NCI-H446 (cell line): ENCODE results near the gene PEX11A.
"Not testable (repeated sequence)": the region's sequence is repeated elsewhere in the genome, so short reads cannot be mapped to it uniquely, and the experiment has no call there.

Source experiments
- DNase-seq, 2 experiments: peaks; one replicate each; lab custom pipeline; 2025; lab: John Stamatoyannopoulos, UW

Gene PEX11A

GRCh38 chr15:89690276-89691218 is at the start of gene PEX11A, which contains the start of gene WDR93:
TSS of gene PEX11A (minus strand) at chr15:89690754. CDS start at chr15:89690632, 122 bp downstream.
TSS of gene WDR93 (plus strand) at chr15:89690811. CDS start at chr15:89701747, 10,936 bp downstream.
- peak in 1 of 2 experiments; percentile 57 for DNase-seq

GRCh38 chr15:89740137-89740536 is 49.6 kb upstream of the PEX11A start:
- DNase-seq = peak; percentile 22 to 73

DNA sequence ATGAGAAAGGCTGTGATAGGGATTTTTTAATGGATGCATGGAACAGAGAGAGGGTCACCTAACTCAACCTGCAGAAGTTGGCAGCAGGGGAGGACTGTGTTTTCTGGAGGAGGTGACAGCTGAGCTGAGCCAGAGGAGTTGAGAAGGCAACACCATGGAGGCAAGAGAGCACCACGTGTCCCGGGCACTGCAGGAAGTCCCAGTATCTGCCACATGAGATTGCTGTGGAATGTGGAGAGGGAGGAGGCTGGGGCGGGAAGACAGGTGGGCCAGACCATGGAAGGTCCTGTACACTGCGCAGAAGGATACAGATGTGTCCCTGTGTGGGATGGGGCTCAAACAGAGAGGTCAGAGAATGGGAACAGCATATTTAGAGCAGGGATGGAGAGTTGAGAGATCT is 45.2 kb upstream of the PEX11A start:
- no peak for DNase-seq

- no peak for DNase-seq
These were observed 42.1 kb upstream of the PEX11A start for GRCh38 chr15:89732451-89733172.

GRCh38 chr15:89731275-89731674 is 40.7 kb upstream of the PEX11A start:
- DNase-seq = no peak

DNA sequence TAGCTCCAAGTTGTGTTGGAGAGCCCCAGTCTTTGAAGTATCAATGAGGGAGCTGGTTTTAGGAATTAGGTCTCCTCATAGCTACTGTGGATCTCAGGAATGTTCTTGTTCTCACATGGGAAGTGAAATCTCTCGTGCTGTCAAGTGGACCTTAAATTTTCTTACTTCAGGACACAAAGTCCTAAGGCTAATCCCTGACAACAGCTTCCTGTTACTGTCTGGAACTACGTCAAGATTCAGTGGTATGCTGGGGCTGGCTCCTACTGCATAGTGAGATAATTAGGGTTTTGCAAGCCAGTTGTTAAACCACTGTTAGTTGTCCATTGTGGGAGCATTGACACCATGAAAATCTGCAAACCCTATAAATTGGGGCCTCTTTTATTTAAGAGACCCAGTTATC is 37.7 kb upstream of the PEX11A start:
- DNase-seq = no peak

DNA sequence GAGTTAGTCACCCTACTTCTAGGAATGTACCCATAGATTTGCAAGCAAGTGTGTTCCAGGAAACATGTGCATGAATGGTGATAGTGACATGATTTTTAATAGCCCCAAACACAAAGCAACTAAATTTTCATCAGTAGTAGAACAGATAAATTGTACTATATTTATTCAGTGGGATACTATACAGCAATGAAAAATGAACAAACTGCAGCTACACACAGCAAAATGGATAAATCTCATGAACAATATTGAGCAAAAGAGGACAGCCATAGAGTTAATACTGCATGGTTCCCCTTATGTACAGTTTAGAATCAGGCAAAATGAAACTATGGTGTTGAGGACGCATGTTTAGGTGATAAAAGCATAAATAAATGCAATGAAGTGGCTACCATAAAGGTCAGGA is 34.5 kb upstream of the PEX11A start:
- no peak for DNase-seq

DNA sequence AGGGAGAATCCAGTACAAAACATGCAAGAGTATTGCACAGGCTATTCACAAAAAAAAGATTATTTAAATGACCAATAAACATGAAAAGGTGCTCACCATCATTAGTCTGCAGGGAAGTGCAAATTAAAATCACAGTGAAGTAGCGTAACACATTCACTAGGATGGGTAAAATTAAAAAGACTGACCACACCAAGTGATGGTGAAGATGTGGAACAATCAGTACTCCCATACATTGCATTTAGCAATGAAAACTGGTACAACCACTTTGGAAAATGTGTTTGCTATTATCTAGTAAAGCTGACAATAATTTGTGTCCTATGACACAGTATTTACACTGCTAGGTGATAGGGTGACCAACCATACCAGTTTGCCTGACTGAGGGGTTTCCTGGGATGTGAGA is 34.1 kb upstream of the PEX11A start:
- no peak for DNase-seq

DNA sequence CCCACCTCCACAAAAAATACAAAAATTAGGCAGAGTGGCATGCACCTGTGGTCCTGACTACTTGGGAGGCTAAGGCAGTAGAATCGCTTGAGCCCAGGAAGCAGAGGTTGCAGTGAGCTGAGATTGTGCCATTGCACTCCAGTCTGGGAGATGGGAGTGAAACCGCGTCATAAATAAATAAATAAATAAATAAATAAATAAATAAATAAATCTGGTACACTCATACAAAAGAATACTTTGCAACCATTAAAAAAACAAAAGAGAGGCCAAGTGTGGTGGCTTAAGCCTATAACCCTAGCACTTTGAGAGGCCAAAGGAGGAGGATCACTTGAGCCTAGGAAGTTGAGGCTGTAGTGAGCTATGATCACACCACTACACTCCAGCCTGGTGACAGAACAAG is 32.5 kb upstream of the PEX11A start:
- DNase-seq = no peak

- no peak for DNase-seq
These were observed 24.2 kb upstream of the PEX11A start for GRCh38 chr15:89714775-89715174.

- DNase-seq = no peak
These were observed 17.0 kb upstream of the PEX11A start for GRCh38 chr15:89707577-89707976.

DNA sequence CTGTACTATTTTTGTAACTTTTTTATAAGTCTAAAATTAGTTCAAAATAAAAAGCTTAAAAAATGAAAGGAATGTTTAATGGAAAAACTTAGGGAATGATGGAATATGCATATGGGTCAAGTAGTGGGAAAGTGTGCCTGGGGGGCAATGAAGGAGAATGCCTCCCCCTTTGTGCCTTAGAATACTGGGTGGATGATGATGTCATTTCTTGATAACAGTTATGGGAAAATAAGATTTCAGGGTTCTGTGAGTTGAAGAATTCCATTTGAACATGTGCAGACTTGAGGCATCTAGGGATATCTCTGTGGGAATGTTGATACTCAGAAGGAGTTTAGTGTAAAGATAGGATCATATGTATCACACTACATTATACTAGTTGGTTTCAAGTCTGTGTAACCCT is 13.9 kb upstream of the PEX11A start:
- no peak for DNase-seq

DNA sequence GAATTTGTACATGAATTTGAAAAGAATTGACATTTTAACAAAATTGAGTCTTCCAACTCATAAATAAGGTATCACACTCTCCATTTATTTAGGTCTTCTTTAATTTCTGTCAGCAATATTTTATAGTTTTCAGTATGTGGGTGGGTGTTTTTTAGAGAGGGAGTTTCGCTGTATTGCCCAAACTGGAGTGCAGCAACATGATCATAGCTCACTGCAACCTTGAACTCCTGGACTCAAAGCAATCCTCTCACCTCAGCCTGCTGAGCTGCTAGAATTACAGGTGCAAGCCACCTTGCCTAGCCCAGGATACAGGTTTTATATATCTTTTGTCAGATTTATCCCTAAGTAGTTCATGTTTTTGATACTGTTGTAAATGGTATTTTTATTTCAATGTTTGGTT is 4.6 kb upstream of the PEX11A start:
- DNase-seq = no peak

- no peak for DNase-seq
These were observed 3.1 kb upstream of the PEX11A start for GRCh38 chr15:89693696-89694095.

DNA sequence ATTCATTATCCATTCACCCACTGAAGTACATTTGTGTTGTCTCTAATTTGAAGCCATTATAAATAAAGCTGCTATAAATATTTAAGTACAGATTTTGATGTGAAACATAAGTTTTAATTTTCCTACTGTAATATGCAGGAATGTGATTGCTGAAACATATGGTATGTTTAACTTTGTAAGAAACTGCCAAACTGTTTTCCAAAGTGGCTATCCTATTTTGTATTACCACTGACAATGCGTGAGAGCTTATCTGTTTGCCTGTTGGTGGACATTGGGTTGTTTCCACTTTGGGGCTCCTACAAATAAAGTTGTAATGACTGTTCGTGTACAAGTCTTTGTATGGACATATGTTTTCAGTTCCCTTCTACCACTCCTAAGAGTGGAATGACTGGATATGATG is 2.5 kb upstream of the PEX11A start:
- no peak for DNase-seq

- not testable (repeated sequence) for DNase-seq
These were observed 651 bp downstream of the PEX11A start for GRCh38 chr15:89689930-89690275.

DNA sequence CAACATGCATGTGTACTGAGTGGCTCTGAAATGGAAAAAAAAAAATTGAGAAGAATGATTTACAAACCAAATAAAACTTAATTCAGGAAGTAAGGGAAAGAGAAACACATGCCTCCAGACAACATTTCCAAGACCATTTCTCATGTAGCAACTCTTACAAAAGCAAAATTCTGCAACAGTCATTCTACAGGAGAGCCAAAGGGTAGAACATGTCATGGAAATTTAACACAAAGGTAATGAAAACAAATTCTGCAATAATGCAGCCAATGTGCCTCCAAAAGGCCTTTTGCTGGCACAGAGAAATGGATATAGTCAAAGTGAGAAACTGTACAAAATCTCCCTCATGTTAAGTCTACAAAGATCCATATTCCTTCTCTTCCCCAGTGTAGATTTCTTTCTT is 4.0 kb downstream of the PEX11A start:
- no peak for DNase-seq

DNA sequence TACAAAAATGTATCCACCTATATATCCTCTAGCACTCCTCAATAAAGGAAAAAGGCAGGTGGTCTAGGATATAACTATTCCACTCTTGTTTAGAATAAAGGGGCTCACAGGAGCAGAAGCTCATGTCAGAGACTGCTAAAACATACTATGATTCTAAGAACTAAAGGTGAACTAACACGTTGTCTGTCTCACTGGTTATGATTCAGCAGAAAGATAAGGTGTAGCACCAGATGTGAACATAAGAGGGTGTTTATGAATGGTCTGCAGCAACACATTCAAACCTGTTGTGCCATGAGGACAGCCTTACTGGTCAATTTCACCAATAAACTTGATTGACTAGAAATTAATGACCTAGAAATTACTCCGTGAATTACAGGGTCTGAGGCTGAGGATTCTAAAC is 4.6 kb downstream of the PEX11A start:
- no peak for DNase-seq

GRCh38 chr15:89681146-89681545 is 9.4 kb downstream of the PEX11A start:
- DNase-seq = no peak

GRCh38 chr15:89680282-89680873 is 10.2 kb downstream of the PEX11A start:
- DNase-seq = peak; percentile 28 to 61

- no peak for DNase-seq
These were observed 11.3 kb downstream of the PEX11A start, which contains the start of gene PLIN1 for GRCh38 chr15:89679212-89679611. TSS of gene PLIN1 (minus strand) at chr15:89679367. CDS start at chr15:89677489, 1,878 bp downstream.

- DNase-seq = no peak
These were observed 13.2 kb downstream of the PEX11A start for GRCh38 chr15:89677381-89677780.

DNA sequence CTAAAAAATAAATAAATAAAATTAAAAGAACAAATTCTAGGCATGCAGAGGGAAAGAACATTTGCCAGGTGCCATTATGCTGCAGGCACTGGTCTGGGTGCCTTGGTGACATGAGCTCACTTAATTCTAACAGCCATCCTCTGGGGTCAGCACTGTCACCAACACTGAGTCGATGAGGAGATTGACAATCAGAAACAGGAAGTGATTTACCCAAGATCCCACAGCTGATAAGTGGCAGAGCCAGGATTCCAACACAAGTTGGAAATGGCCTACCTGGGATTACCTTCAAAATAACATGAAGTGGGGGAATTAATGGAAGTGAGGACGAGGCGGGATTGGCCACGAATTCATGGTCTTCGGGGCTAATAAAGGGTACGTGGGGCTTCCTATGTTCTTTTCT is 14.9 kb downstream of the PEX11A start:
- no peak for DNase-seq
